Astrocyte of the cerebellum (primary cell): ENCODE measurements around the gene NLGN2.

Experiments used
- DNase-seq: peaks from one replicate; pipeline ENCODE4 v3.0.0-alpha.2; 2011; ENCODE audit warnings: low read depth
- H3K4me3 ChIP-seq: 2 replicates; pipeline ENCODE4 v1.5.1; 2011; ENCODE audit warnings: mild to moderate bottlenecking, low read depth, low read length, moderate library complexity
- CTCF ChIP-seq: IDR thresholded peaks from 2 replicates; pipeline ENCODE4 v1.5.1; 2012; ENCODE audit warnings: low read length, low read depth, moderate library complexity, mild to moderate bottlenecking; ENCODE audit errors: missing control alignments
- in situ Hi-C: cut with HindIII; loops from 2 replicates; pipeline ENCODE4 v1.10.0; 2017; ENCODE audit warnings: low sequenced_read_pairs

NLGN2 gene

GRCh38 chr17:7426896-7427489 lies 19.3 kb downstream of the NLGN2 start:
- in situ Hi-C loops, result no loop called here
- TF ChIP-seq CTCF, result no peak
- no peak overlapping the region for H3K4me3 ChIP-seq
- no peak for DNase-seq

- H3K4me3 ChIP-seq, result no peak overlapping the region
- TF ChIP-seq CTCF, result no peak
- in situ Hi-C loops, result no loop called here
- DNase-seq, result no peak
Measured at GRCh38 chr17:7427549-7427948, 19.9 kb downstream of the NLGN2 start.

- in situ Hi-C loops, result no loop called here
- no peak within 1 kb of the TSS for H3K4me3 ChIP-seq
- no peak for TF ChIP-seq CTCF
- no peak for DNase-seq
Measured at GRCh38 chr17:7428557-7428956, 20.9 kb downstream of the NLGN2 start, which contains the start of gene SPEM3. TSS of gene SPEM3 (plus strand) at chr17:7428857. CDS start at chr17:7428903, 46 bp downstream.

- DNase-seq, result no peak
- no peak for TF ChIP-seq CTCF
- in situ Hi-C loops, result loop anchor here (5.0 kb wide), 1 partner anchor 48 kb away; the partner anchor contains the start of gene ZBTB4
- no peak overlapping the region for H3K4me3 ChIP-seq
Measured at GRCh38 chr17:7429722-7430121, 22.1 kb downstream of the NLGN2 start.

GRCh38 chr17:7431231-7431630 lies 23.6 kb downstream of the NLGN2 start:
- DNase-seq, result no peak
- no peak overlapping the region for H3K4me3 ChIP-seq
- no peak for TF ChIP-seq CTCF
- in situ Hi-C loops, result loop anchor here (5.0 kb wide), 1 partner anchor 46 kb away; the partner anchor contains the start of gene ZBTB4

- in situ Hi-C loops, result loop anchor here (5.0 kb wide), 1 partner anchor 45 kb away; the partner anchor contains the start of gene ZBTB4
- DNase-seq, result no peak
- no peak overlapping the region for H3K4me3 ChIP-seq
- no peak for TF ChIP-seq CTCF
Measured at GRCh38 chr17:7432296-7432695, 24.7 kb downstream of the NLGN2 start.
